ENCODE data around the gene PPP1R37. TPM values are rescaled to one million over a fixed set of nuclear protein-coding genes. Genes with fewer than 3 reads are reported as not detected.

The PPP1R37 gene
- total and polyA plus RNA-seq, 2 donors (not counting 1 experiment from before 2014, with no cell fraction given) = 20.7 to 28.1 TPM

GRCh38 chr19:45133661-45134060 lies 40.7 kb downstream of the PPP1R37 start:
- CTCF ChIA-PET = interaction anchor here (1.1 kb wide), 1 partner anchor 8 kb away, joined by 3 read pairs; no protein-coding TSS in a partner anchor

More at GRCh38 chr19:45133661-45134060, 40.7 kb downstream of the PPP1R37 start:
- Histone ChIP-seq H3K9ac (ENCODE audit: low read length) (no peak overlapping the region), H3K4me3 (ENCODE audit: control extremely low read depth in 1 of 5, extremely low read depth in 1 of 5, insufficient read depth in 1 of 5, low read depth in 2 of 5, low read length in 4 of 5) (no peak overlapping the region), H4K20me1 (ENCODE audit: control insufficient read depth, insufficient read depth, low read length, poor library complexity, severe bottlenecking) (peaks cover 36% of the 10 kb centered on the region), H3K27ac (ENCODE audit: low read length in 2 of 2) (peak overlapping the region; percentile 65 to 80), H2AFZ (ENCODE audit: insufficient read depth, low read depth, low read length, poor library complexity, severe bottlenecking) (no peak overlapping the region), H3K79me2 (ENCODE audit: control insufficient read depth, insufficient read depth, low read length) (peaks cover 82% of the 10 kb centered on the region), H3K27me3 (replicated peaks in 1 of 4; ENCODE audit: control extremely low read depth in 1 of 4, control insufficient read depth in 3 of 4, insufficient read depth in 4 of 4, low read length in 3 of 4) (no peaks in the 10 kb centered on the region), H3K4me1 (ENCODE audit: control insufficient read depth in 2 of 2, insufficient read depth in 2 of 2, low read length in 2 of 2) (peaks cover 42 to 52% of the 10 kb centered on the region in 2 donors), H3K9me3 (ENCODE audit: control extremely low read depth in 1 of 3, control insufficient read depth in 2 of 3, insufficient read depth in 1 of 3, low read length in 2 of 3) (no peaks in the 10 kb centered on the region), H3K36me3 (replicated peaks in 1 of 2; ENCODE audit: control extremely low read depth in 1 of 2, control insufficient read depth in 1 of 2, extremely low read depth in 1 of 2, insufficient read depth in 2 of 2, low read length in 1 of 2) (no peaks in the 10 kb centered on the region), H3K4me2 (replicated peaks; ENCODE audit: low read depth, low read length, poor library complexity, severe bottlenecking) (peak overlapping the region; percentile 67)
- Mint-ChIP-seq H3K9me3 (ENCODE audit: insufficient read depth) (no peaks in the 10 kb centered on the region), H3K27ac (peak overlapping the region; percentile 90), H3K4me1 (peaks cover 51% of the 10 kb centered on the region), H3K27me3 (no peaks in the 10 kb centered on the region), H3K4me3 (peak overlapping the region; percentile 64)
- intact Hi-C loops (cut with micrococcal nuclease) = no loop called here
- TF ChIP-seq CTCF (IDR thresholded peaks at IDR 0.05) (no peak), EZH2 (IDR thresholded peaks at IDR 0.05; ENCODE audit: borderline replicate concordance, insufficient read depth, low read depth, low read length, poor library complexity, severe bottlenecking) (no peak)
- ATAC-seq (ENCODE audit: low read depth) (no peak), DNase-seq (no peak)
- WGBS (ENCODE audit: insufficient coverage) = 91% methylated on average over 7 of the region's 8 CpGs
- POLR2A ChIA-PET = no interaction called here
